Measurements from ENCODE around the gene HOXD8.
A peak's percentile ranks its signal among the peaks of the same experiment; 100 is the strongest.

DNA sequence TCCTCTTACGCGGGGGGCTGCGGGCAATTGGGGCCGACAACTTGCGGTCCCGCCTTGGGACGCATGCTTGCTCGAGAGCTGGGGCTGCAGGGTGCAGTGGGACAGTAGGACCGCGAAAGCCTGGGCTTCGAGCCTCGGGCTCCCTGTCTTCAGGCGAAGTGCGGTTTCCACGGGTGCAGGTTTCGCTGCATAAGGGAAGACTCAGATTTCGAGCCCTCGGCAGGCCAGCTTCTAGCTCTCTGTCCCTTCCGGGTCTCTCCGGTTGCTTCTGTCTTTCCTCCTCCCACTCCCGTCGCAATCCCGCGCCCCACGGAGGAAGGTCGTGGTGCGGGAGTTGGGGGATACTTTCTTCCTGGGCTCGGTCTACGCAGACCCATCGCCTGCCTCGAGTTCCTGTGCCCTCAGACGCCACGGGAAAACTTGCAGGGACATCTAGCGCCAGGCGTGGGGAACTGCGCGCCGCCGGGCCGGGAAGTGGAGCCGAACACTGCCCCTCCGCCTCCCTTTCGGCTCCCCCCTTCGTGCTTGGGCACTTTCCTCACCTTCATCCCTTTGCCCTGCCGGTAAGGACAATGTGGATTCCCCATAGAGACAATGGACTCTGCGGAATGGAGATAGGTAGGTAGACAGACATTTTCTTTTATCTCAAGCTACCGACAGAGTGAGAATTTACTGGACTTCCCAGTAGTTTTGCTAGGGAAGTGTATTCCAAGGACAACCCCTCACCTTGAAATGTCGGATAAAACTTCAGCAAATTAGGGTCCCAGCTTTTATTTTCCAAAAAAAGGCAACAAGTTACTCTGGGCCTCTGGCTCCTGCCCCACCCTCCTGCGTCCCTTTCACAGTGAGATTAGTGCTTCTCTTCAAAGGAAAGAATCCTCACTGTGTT, 41.2 kb upstream of the HOXD8 start:
- TF ChIP-seq, protein P1, sequence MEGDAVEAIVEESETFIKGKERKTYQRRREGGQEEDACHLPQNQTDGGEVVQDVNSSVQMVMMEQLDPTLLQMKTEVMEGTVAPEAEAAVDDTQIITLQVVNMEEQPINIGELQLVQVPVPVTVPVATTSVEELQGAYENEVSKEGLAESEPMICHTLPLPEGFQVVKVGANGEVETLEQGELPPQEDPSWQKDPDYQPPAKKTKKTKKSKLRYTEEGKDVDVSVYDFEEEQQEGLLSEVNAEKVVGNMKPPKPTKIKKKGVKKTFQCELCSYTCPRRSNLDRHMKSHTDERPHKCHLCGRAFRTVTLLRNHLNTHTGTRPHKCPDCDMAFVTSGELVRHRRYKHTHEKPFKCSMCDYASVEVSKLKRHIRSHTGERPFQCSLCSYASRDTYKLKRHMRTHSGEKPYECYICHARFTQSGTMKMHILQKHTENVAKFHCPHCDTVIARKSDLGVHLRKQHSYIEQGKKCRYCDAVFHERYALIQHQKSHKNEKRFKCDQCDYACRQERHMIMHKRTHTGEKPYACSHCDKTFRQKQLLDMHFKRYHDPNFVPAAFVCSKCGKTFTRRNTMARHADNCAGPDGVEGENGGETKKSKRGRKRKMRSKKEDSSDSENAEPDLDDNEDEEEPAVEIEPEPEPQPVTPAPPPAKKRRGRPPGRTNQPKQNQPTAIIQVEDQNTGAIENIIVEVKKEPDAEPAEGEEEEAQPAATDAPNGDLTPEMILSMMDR (conservative IDR thresholded peaks at IDR 0.05; ENCODE audit: low read depth, low read length) = peak; percentile 81
- TF ChIP-seq EZH2 (IDR thresholded peaks at IDR 0.05; ENCODE audit: low read length, unreplicated experiment) (no peak), EZH2phosphoT487 (IDR thresholded peaks at IDR 0.05; ENCODE audit: borderline replicate concordance, low read length) (peak; percentile 36; the same call in 1 of the 2 replicates)
